CD14-positive monocyte (primary cell): ENCODE data around the gene PRKG2. TPM values are rescaled to one million over a fixed set of nuclear protein-coding genes. Genes with fewer than 3 reads are reported as not detected.

Source experiments
- DNase-seq, 3 donors: peaks; one replicate each; pipeline ENCODE4 v3.0.0-alpha.2; 2011 to 2022
- H2AFZ ChIP-seq: 2 replicates; pipeline ENCODE4 v1.6.0; 2012; ENCODE audit warnings: mild to moderate bottlenecking, low read depth, low read length, inconsistent platforms; ENCODE audit not compliant: insufficient read depth, poor library complexity, severe bottlenecking
- H3K27ac ChIP-seq, 2 donors: 1 replicate in 1 of 2; 2 replicates in 1 of 2; pipeline ENCODE4 v1.5.1; 2012 to 2013; ENCODE audit warnings: low read length in 2 of 2, control low read depth in 1 of 2, inconsistent platforms in 1 of 2, low read depth in 1 of 2, mild to moderate bottlenecking in 1 of 2
- H3K27me3 ChIP-seq, 2 donors: one replicate each; pipeline versions ENCODE4 v1.6.0 to v1.6.1; 2011 to 2013; ENCODE audit warnings: low read length in 2 of 2; ENCODE audit not compliant: control insufficient read depth in 2 of 2, insufficient read depth in 2 of 2
- H3K36me3 ChIP-seq, 2 donors: replicated peaks in 1 of 2; 1 replicate in 1 of 2; 2 replicates in 1 of 2; pipeline versions ENCODE4 v1.5.1 to v1.6.1; 2012 to 2013; ENCODE audit warnings: low read length in 2 of 2, control low read depth in 1 of 2, inconsistent platforms in 1 of 2, mild to moderate bottlenecking in 1 of 2; ENCODE audit not compliant: insufficient read depth in 2 of 2, control insufficient read depth in 1 of 2
- H3K4me1 ChIP-seq, 2 donors: 1 replicate in 1 of 2; 2 replicates in 1 of 2; pipeline versions ENCODE4 v1.5.1 to v1.6.1; 2012 to 2013; ENCODE audit warnings: low read length in 2 of 2, control low read depth in 1 of 2, inconsistent platforms in 1 of 2, mild to moderate bottlenecking in 1 of 2, moderate library complexity in 1 of 2; ENCODE audit not compliant: insufficient read depth in 2 of 2, control insufficient read depth in 1 of 2
- H3K4me2 ChIP-seq: replicated peaks from 2 replicates; pipeline ENCODE3; 2012; ENCODE audit warnings: low read length, moderate library complexity, mild to moderate bottlenecking; ENCODE audit not compliant: poor library complexity, severe bottlenecking; ENCODE audit errors: extremely low read depth
- H3K4me3 ChIP-seq, 3 experiments: fragments of 200-600 bp in 1 of 3; sonication (generic) in 1 of 3; replicated peaks in 1 of 3; 1 replicate in 2 of 3; 2 replicates in 1 of 3; pipeline ENCODE4 v1.5.1; 2011 to 2013; ENCODE audit warnings: low read length in 3 of 3, mild to moderate bottlenecking in 3 of 3, control low read depth in 2 of 3, low read depth in 2 of 3, inconsistent platforms in 1 of 3, moderate library complexity in 1 of 3
- H3K79me2 ChIP-seq: 2 replicates; pipeline ENCODE4 v1.6.0; 2012; ENCODE audit warnings: mild to moderate bottlenecking, control low read depth, inconsistent platforms, low read length, moderate library complexity; ENCODE audit not compliant: insufficient read depth
- H3K9ac ChIP-seq: 2 replicates; pipeline ENCODE4 v1.6.0; 2017; ENCODE audit warnings: low read length, mild to moderate bottlenecking; ENCODE audit not compliant: insufficient read depth, poor library complexity, severe bottlenecking
- H3K9me3 ChIP-seq, 2 donors: replicated peaks in 1 of 2; 1 replicate in 1 of 2; 2 replicates in 1 of 2; pipeline versions ENCODE4 v1.5.1 to v1.6.1; 2012 to 2013; ENCODE audit warnings: low read length in 2 of 2, control low read depth in 1 of 2; ENCODE audit not compliant: control insufficient read depth in 1 of 2, insufficient read depth in 1 of 2
- H4K20me1 ChIP-seq: 2 replicates; pipeline ENCODE4 v1.6.0; 2012; ENCODE audit warnings: mild to moderate bottlenecking, low read length, control low read depth, moderate library complexity; ENCODE audit not compliant: insufficient read depth
- H3K27ac Mint-ChIP-seq, 7 donors: one replicate each; pipeline ENCODE4 v1.8.0; 2020; ENCODE audit warnings: mild to moderate bottlenecking in 7 of 7, mixed read lengths in 7 of 7, moderate library complexity in 6 of 7, inconsistent platforms in 2 of 7
- H3K27me3 Mint-ChIP-seq, 3 donors: one replicate each; pipeline ENCODE4 v1.8.0; 2021 to 2022; ENCODE audit warnings: low read depth in 3 of 3, mild to moderate bottlenecking in 3 of 3, mixed read lengths in 3 of 3, moderate library complexity in 3 of 3, inconsistent platforms in 1 of 3
- H3K36me3 Mint-ChIP-seq, 2 donors: one replicate each; pipeline ENCODE4 v1.8.0; 2020; ENCODE audit warnings: mixed read lengths in 2 of 2, inconsistent platforms in 1 of 2, mild to moderate bottlenecking in 1 of 2
- H3K4me1 Mint-ChIP-seq: one replicate; pipeline ENCODE4 v1.8.0; 2020; ENCODE audit warnings: mild to moderate bottlenecking, mixed read lengths
- H3K4me3 Mint-ChIP-seq, 2 donors: one replicate each; pipeline ENCODE4 v1.8.0; 2020; ENCODE audit warnings: mild to moderate bottlenecking in 2 of 2, mixed read lengths in 2 of 2, moderate library complexity in 1 of 2
- H3K9me3 Mint-ChIP-seq, 7 donors: one replicate each; pipeline ENCODE4 v1.8.0; 2020 to 2022; ENCODE audit warnings: mixed read lengths in 7 of 7, mild to moderate bottlenecking in 6 of 7, moderate library complexity in 6 of 7, inconsistent platforms in 2 of 7
- WGBS: methylation state at CpG from one replicate; pipeline ENCODE4 v1.1.5; 2013; ENCODE audit warnings: missing lambda C conversion rate; ENCODE audit not compliant: insufficient coverage; 5-methylcytosine and 5-hydroxymethylcytosine counted together
- intact Hi-C, 2 donors: fragments of 100-400 bp; cut with micrococcal nuclease; formaldehyde crosslinking; loops; one replicate each; pipeline versions ENCODE4 v1.15.0 to v1.15.1; 2023
- polyA plus RNA-seq, 3 donors: library from polyadenylated mRNA; depleted of rRNA in 1 of 3; unstranded in 2 of 3; stranded (reverse) in 1 of 3; fragments of 300-500 nt in 2 of 3; fragments of >200 nt in 1 of 3; fragmentation: Illumina TruSeq in 2 of 3; gene quantifications; 1 replicate in 2 of 3; 2 replicates in 1 of 3; pipeline ENCODE4 v1.2.3, GENCODE V29; 2012 to 2021
- TF ChIP-seq, protein P1 (sequence below): fragments of 200-600 bp; IDR thresholded peaks from one replicate; pipeline ENCODE4 v1.8.0; 2022; ENCODE audit warnings: antibody characterized with exemption, mild to moderate bottlenecking

The PRKG2 gene
- polyA plus RNA-seq, 3 donors, result 0.10 TPM; not detected in 2

DNA sequence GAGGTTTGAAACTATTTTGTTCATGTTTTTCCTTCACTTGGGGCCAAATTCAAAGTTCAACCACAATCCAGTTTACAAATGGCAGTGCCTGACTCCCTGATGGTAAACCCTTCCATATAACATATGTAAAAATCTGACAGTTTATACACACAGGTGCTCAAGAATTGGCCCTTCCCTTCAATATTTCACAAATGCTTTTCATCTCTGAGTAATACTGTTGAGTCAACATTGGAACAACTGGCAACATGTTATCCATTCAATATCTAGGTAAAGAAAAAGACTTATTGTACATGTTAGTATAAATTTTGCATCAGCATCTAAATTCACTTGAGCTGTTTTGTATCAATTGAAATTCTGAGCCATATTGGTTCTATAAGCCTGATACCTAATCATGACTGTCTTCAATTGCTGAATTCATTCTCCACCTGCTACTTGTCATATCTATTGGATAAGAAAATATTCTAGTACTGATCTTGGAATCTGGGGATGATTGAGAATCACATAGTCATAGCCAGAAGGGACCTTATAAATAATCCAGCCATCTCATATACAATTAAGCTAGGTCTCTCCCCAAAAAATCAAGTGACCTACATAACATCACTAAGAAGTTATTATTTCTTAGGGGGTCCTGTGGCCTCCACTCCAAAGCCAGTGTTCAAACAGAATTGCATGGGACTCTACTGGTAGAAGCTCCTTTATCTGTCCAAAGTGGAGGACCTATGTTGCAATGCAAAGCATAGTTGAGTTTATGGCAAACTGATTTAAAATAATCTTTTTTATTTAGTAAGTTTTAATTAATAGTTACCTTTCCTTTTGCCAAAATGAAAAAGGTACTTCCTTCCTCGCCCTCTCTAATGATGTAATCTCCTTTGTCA is 61.9 kb downstream of the PRKG2 start:
- Mint-ChIP-seq H3K4me1 (peaks cover 3% of the 10 kb centered on the region), H3K36me3 (no peaks in the 10 kb centered on the region), H3K9me3 (peaks cover 3 to 15% (median 11%) of the 10 kb centered on the region in 7 donors), H3K27ac (peak overlapping the region in 1 of 7 donors; percentile 50), H3K27me3 (peaks cover 2% of the 10 kb centered on the region in 3 donors), H3K4me3 (peak overlapping the region in 1 of 2 donors; percentile 48)
- WGBS, result no CpG with 5 or more reads among the region's 1 CpG
- Histone ChIP-seq H3K9ac (no peak overlapping the region), H3K4me3 (no peak overlapping the region), H2AFZ (no peak overlapping the region), H3K36me3 (no peaks in the 10 kb centered on the region), H3K4me1 (no peaks in the 10 kb centered on the region), H3K9me3 (no peaks in the 10 kb centered on the region), H3K27me3 (no peaks in the 10 kb centered on the region), H3K4me2 (no peak overlapping the region), H3K27ac (no peak overlapping the region), H4K20me1 (no peaks in the 10 kb centered on the region), H3K79me2 (no peaks in the 10 kb centered on the region)
- no peak for DNase-seq
- intact Hi-C loops, result no loop called here
- TF ChIP-seq, protein P1, sequence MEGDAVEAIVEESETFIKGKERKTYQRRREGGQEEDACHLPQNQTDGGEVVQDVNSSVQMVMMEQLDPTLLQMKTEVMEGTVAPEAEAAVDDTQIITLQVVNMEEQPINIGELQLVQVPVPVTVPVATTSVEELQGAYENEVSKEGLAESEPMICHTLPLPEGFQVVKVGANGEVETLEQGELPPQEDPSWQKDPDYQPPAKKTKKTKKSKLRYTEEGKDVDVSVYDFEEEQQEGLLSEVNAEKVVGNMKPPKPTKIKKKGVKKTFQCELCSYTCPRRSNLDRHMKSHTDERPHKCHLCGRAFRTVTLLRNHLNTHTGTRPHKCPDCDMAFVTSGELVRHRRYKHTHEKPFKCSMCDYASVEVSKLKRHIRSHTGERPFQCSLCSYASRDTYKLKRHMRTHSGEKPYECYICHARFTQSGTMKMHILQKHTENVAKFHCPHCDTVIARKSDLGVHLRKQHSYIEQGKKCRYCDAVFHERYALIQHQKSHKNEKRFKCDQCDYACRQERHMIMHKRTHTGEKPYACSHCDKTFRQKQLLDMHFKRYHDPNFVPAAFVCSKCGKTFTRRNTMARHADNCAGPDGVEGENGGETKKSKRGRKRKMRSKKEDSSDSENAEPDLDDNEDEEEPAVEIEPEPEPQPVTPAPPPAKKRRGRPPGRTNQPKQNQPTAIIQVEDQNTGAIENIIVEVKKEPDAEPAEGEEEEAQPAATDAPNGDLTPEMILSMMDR, result no peak

- H3K9me3 ChIP-seq, result no peaks in the 10 kb centered on the region
- no peaks in the 10 kb centered on the region for H3K79me2 ChIP-seq
- TF ChIP-seq, protein P1, result no peak
- Mint-ChIP-seq H3K4me3 (no peak overlapping the region), H3K36me3 (no peaks in the 10 kb centered on the region), H3K27me3 (peaks cover 0 to 2% (median 2%) of the 10 kb centered on the region in 3 donors), H3K9me3 (peaks cover 2 to 10% (median 5%) of the 10 kb centered on the region in 7 donors), H3K27ac (no peak overlapping the region), H3K4me1 (peaks cover 3% of the 10 kb centered on the region)
- no peaks in the 10 kb centered on the region for H3K4me1 ChIP-seq
- intact Hi-C loops, result no loop called here
- H3K27me3 ChIP-seq, result no peaks in the 10 kb centered on the region
- H4K20me1 ChIP-seq, result no peaks in the 10 kb centered on the region
- H3K27ac ChIP-seq, result no peak overlapping the region
- no peak overlapping the region for H2AFZ ChIP-seq
- no peak overlapping the region for H3K4me2 ChIP-seq
- H3K9ac ChIP-seq, result no peak overlapping the region
- no peaks in the 10 kb centered on the region for H3K36me3 ChIP-seq
- H3K4me3 ChIP-seq, result no peak overlapping the region
- DNase-seq, result no peak
Observed at GRCh38 chr4:81149976-81150375, 65.0 kb downstream of the PRKG2 start.
